ENCODE results near the gene EXOSC9. TPM values are rescaled to one million over a fixed set of nuclear protein-coding genes. Genes with fewer than 3 reads are reported as not detected.

EXOSC9 gene
- polyA plus RNA-seq, 1 donor from 2014 or later = 67.4 TPM

DNA sequence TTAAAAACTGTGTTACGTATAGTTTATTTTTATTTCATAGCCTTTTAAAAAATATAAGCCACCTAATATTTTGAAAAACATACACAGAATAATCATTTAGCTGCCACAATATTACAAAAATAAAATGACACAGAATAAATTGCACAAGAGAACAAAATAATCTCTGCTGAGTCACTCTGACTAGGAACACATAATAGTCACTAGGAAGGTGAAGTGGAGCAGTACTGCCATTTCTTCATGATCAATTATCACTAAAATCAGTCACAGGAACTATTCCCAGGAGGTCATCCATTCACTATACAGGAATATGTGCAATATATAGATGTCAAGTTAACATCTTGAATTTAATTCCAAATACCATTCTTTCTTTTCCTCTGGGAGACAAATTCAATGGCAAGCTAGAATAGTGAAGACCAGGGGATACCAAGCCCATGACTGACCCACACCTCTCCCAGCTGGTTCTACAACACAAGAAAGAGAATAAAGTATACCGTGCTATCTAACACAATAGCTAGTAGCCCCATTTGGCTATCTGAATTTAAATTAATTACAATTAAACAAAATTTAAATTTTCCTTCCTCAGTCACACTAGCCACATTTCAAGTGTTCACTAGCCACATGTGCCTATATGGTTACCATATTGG is 42.1 kb upstream of the EXOSC9 start:
- no peak overlapping the region for H3K27ac ChIP-seq (ENCODE audit: low read length)

DNA sequence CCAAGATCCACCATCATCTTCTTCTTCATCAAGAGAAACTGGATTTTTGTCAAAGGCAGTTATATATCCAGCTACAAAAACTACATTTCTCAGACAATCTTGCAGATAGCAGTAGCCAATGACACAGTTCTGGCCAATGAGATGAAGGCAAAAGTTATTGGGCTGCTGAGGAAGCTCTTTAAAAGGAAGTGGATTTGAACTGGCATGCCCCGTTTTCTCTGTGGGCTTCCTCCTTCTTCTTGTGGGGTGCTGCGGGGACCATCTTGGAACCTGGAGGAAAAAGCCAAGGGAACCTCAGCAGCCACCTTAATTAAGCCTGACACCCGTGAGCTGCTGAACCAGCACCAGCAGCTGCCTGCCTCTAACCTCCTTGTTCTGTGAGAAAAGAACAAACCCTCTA is 40.9 kb upstream of the EXOSC9 start:
- Histone ChIP-seq H3K27me3 (ENCODE audit: insufficient read depth, low read depth, low read length) (peaks cover 20% of the 10 kb centered on the region), H3K4me3 (ENCODE audit: low read length) (no peak overlapping the region), H3K9me3 (ENCODE audit: low read length) (no peaks in the 10 kb centered on the region), H3K9ac (ENCODE audit: low read length) (no peak overlapping the region), H3K27ac (ENCODE audit: low read length) (no peak overlapping the region), H3K9me2 (ENCODE audit: insufficient read depth, low read length) (no peaks in the 10 kb centered on the region), H3F3A (ENCODE audit: insufficient read depth, low read length, poor library complexity, severe bottlenecking) (no peaks in the 10 kb centered on the region), H4K20me1 (ENCODE audit: insufficient read depth) (no peaks in the 10 kb centered on the region), H3K4me2 (ENCODE audit: low read length) (no peak overlapping the region), H3K36me3 (ENCODE audit: insufficient read depth, low read length) (no peaks in the 10 kb centered on the region), H3K79me2 (replicated peaks; ENCODE audit: insufficient read depth, low read length) (no peaks in the 10 kb centered on the region), H2AFZ (ENCODE audit: low read depth, low read length) (no peak overlapping the region)
- TF ChIP-seq TAF1 (IDR thresholded peaks at IDR 0.05; ENCODE audit: low read depth) (no peak), EZH2 (IDR thresholded peaks at IDR 0.05; ENCODE audit: borderline replicate concordance, insufficient read depth, low read length, poor library complexity, severe bottlenecking) (no peak)

More for the DNA sequence above, 42.1 kb upstream of the EXOSC9 start:
- no peaks in the 10 kb centered on the region for H3K9me3 ChIP-seq (ENCODE audit: low read length)
- no peak overlapping the region for H3K4me3 ChIP-seq (ENCODE audit: low read length)
- no peaks in the 10 kb centered on the region for H3F3A ChIP-seq (ENCODE audit: insufficient read depth, low read length, poor library complexity, severe bottlenecking)
- peaks cover 9% of the 10 kb centered on the region for H3K27me3 ChIP-seq (ENCODE audit: insufficient read depth, low read depth, low read length)
- TF ChIP-seq EZH2 (IDR thresholded peaks at IDR 0.05; ENCODE audit: borderline replicate concordance, insufficient read depth, low read length, poor library complexity, severe bottlenecking) = no peak
- no peak for TF ChIP-seq TAF1 (IDR thresholded peaks at IDR 0.05; ENCODE audit: low read depth)
- no peak for TF ChIP-seq MXI1 (conservative IDR thresholded peaks at IDR 0.05; ENCODE audit: poor library complexity, severe bottlenecking)
- no peak for TF ChIP-seq REST (IDR thresholded peaks at IDR 0.05; ENCODE audit: borderline replicate concordance)
- TF ChIP-seq SMC3 (conservative IDR thresholded peaks at IDR 0.05; ENCODE audit: poor library complexity) = no peak
- TF ChIP-seq EP300 (conservative IDR thresholded peaks at IDR 0.05; ENCODE audit: poor library complexity, severe bottlenecking) = no peak
- TF ChIP-seq RAD21 (conservative IDR thresholded peaks at IDR 0.05) = no peak
- no peak for TF ChIP-seq POLR2AphosphoS5 (IDR thresholded peaks at IDR 0.05)
- TF ChIP-seq, protein P1, sequence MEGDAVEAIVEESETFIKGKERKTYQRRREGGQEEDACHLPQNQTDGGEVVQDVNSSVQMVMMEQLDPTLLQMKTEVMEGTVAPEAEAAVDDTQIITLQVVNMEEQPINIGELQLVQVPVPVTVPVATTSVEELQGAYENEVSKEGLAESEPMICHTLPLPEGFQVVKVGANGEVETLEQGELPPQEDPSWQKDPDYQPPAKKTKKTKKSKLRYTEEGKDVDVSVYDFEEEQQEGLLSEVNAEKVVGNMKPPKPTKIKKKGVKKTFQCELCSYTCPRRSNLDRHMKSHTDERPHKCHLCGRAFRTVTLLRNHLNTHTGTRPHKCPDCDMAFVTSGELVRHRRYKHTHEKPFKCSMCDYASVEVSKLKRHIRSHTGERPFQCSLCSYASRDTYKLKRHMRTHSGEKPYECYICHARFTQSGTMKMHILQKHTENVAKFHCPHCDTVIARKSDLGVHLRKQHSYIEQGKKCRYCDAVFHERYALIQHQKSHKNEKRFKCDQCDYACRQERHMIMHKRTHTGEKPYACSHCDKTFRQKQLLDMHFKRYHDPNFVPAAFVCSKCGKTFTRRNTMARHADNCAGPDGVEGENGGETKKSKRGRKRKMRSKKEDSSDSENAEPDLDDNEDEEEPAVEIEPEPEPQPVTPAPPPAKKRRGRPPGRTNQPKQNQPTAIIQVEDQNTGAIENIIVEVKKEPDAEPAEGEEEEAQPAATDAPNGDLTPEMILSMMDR (IDR thresholded peaks at IDR 0.05; ENCODE audit: poor library complexity, severe bottlenecking) = no peak
- no peaks in the 10 kb centered on the region for H3K36me3 ChIP-seq (ENCODE audit: insufficient read depth, low read length)
- H3K4me2 ChIP-seq (ENCODE audit: low read length) = no peak overlapping the region
- no peaks in the 10 kb centered on the region for H3K79me2 ChIP-seq (replicated peaks; ENCODE audit: insufficient read depth, low read length)
- no peaks in the 10 kb centered on the region for H4K20me1 ChIP-seq (ENCODE audit: insufficient read depth)
- H2AFZ ChIP-seq (ENCODE audit: low read depth, low read length) = no peak overlapping the region
- no peak overlapping the region for H3K9ac ChIP-seq (ENCODE audit: low read length)
- no peaks in the 10 kb centered on the region for H3K9me2 ChIP-seq (ENCODE audit: insufficient read depth, low read length)

Measured in neural cell (in vitro differentiated cells).